Right ventricle myocardium inferior (tissue), 1 donor: ENCODE results near the gene MPRIP. TPM values are rescaled to one million over a fixed set of nuclear protein-coding genes. Genes with fewer than 3 reads are reported as not detected.

Experiments
- ATAC-seq: fragments of 200-7000 bp; cut with Tn5 transposase; one replicate; pipeline ENCODE4 v1.9.1; 2020; ENCODE audit warnings: mild to moderate bottlenecking, moderate library complexity
- DNase-seq: peaks from one replicate; pipeline ENCODE4 v3.0.0; 2021; ENCODE audit errors: missing footprints
- intact Hi-C: fragments of 100-400 bp; cut with DNase I; formaldehyde crosslinking; loops from one replicate; pipeline ENCODE4 v1.11.0; 2022
- total RNA-seq: library from RNA; stranded (reverse); fragmentation: NEBNext Ultra II Directional; extraction: Animal tissue kit (Norgen Biotek cat#: 25700); gene quantifications from one replicate; pipeline ENCODE4 v1.2.1, GENCODE V29; 2021
- donor health status: DM: no; HTN: yes; CAD: no; lungs with severe emphysema.

Gene MPRIP
- total RNA-seq, 1 donor from 2014 or later = 312 TPM

DNA sequence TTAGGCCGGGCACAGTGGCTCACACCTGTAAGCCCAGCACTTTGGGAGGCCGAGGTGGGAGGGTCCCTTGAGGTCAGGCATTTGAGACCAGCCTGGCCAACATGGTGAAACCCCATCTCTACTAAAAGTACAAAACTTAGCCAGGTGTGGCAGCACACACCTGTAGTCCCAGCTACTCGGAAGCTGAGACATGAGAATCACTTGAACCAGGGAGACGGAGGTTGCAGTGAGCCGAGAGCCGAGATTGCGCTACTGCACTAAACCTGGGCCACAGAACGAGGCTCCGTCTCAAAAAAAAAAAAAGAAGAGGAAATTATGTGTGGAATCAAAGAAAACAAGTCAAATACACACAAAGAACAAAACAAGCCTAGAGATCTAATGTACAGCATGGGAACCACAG, 16.1 kb upstream of the MPRIP start:
- no peak for ATAC-seq
- DNase-seq = no peak
- intact Hi-C loops = no loop called here

DNA sequence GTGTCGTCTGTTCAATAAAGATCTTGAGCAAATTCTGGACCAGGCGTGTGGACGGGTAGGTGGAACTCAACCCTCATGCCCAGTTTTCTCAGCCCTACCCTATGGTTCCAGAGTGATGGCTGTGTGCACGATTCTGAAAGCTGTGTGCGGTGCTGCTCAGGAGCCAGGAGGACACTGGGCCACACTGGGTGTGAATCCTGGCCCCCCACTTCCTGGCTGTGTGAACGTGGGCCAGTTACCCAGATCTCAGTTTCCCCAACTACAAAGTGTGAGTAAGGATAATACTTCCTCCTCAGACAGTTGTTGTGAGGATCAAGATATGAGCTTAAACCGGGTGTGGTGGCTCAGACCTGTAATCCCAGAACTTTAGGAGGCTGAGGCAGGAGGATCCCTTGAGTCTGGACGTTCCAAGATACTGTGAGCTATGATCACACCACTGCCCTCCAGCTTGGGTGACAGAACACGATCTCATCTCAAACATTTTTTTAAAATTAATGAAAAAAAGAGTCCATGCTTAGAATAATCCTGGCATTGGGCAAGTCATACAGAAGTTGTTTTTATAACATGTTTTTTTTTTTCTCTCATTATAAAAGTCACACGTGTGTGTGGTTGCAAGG, 14.7 kb upstream of the MPRIP start:
- intact Hi-C loops = no loop called here
- DNase-seq = no peak
- no peak for ATAC-seq

DNA sequence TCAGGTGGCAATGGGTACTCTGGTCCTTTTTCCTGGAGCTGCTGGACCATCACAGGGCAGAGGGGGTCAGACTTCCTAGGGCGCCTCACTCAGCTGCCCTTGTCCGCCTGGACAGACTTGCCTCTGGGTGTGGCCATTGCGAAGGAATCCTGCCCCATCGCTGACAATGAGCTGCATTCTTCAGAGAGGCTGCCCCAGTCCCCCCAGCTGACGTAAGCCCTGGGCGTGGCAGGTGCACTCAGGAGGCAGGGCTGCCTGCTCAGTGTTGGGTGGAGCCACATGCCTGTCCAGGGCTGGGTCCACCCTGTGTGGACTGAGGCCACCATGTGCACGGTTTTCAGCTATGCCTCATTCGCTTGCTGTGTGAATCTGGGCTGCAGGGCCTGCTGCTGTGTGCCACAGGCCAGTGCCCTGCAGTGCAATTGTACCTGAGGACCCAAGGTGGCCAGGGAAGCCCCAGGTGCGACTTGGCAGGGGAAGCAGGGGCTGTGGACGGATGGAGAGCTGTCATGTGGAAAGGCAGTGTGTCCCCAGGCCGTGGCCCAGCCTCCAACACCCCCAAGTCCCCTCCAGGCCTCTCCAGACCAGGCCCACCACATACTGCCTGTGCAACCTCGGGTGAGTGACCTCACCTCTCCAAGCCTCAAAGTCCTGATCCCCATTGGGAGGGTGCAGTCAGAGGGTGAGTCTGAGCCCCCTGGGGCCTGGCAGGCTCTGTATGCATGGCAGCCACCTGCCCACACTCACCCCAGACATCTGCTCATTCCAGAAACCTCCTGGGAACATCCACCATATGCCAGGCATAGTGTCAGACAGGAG, 14.0 kb upstream of the MPRIP start:
- ATAC-seq (peak; percentile 69), DNase-seq (peak; percentile 76)
- intact Hi-C loops = no loop called here

DNA sequence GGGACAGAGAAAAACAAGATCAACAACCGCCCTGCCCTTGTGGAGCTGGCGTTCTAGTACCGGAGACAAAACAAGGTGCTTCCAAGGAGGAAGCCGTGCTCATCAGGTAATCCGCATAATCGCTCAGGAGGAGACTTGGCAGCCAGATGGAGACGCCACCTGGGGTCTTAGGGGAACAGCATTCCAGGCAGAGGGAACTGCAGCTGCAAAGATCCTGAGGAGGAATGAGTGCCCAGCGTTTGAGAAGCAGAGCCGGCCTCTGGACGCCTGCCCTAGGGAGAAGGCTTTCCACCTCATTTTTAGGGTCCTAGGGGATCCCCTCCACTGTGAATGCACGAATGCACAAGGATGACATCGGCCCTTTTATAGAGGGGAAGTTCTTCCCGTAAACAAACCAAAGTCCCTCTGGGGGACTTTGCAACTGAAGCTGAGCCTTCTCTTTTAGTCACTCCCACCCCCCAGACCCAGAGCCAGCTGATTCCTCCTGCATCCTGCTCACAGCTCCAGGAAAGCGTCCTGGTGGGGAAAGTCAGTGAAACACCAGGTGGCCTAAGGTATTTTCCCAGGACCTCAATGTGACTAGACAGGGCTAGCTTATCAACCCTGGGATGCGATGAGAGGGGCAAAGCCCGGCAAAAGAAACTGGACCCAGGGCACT, 13.2 kb upstream of the MPRIP start:
- DNase-seq = no peak

DNA sequence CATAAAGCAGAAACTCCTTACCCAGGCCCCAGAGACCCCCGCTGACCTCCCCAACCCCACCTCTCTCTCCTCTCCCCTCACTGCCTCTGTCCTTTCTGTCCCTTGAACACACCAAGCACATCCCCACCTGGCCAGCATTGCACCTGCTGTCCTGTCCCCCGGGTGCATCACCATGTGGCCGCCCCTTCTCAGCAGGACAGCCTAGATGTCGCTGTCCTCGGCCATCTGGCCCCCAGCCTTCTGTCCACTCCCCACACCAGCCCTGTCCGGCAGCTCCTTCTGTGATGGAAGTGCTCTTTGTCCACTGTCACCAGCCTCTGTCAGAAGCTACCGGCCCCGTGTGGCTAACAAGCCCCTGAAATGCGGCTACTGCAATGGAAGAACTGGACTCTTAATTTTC, 12.3 kb upstream of the MPRIP start:
- DNase-seq = no peak
- intact Hi-C loops = loop anchor here (1.0 kb wide), 1 partner anchor 8 kb away; no protein-coding TSS in a partner anchor
- no peak for ATAC-seq

More for the DNA sequence above, 13.2 kb upstream of the MPRIP start:
- intact Hi-C loops = no loop called here
- ATAC-seq = no peak

DNA sequence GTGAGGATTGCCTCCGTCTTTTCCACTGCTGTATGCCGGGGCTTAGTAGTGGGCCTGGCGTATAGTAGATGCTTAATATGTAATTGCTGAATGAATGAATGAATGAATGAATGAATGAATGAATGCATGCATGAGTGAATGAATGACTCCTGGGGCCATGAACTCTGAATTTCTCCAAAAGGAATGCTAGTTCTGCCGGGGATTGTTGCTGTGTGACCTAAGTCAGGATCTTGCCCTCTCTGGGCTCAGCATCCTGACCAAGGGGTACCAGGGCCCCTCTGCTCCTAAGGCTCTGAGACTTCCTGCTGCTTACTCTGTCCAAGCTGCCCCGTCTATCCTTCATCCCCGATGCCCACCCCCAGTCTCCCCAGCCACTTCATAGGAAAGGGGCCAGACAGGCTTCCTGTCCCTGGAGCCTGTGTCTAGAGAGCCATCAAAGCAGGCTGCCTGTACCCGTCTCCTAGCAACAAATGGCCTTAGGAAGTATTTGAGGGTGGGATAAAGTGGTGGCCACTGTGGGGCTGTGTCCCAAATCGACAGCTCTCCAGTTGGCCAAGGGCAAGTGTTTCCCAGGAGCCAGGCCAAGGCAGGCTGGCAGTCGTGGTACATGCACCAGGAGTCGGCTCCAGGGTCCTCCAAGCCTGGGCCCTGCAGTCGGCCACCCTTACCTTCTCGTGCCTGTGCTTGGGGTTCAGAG, 11.6 kb upstream of the MPRIP start:
- DNase-seq (no peak), ATAC-seq (no peak)
- intact Hi-C loops = loop anchor here (1.0 kb wide), 1 partner anchor 8 kb away; no protein-coding TSS in a partner anchor

DNA sequence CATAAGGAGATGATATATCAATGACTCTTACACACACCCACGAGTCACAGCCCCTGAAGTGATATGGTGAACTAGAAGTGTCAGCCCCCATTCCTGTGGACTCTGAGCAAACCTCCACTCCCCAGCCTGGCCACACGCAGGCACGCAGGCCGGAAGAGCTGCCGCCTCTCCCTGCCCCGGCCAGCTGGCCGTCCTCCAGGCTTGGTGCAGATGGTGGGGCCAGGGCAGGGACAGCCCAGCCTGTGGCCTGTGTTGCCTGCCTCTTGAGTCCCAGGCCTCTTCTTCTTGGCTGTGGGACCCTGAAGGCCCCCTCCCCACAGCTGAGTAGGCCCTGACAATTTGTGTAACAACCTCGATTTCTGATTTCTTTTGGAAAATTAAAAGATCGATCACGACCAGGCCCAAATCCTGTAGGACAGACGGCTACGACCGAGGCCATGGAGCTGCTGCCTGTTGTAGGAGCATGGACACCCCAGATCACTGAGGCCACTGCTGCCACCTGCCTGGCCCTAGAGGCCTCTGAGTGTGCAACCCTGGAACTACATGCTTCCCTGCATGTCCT, 10.0 kb upstream of the MPRIP start:
- intact Hi-C loops = no loop called here

DNA sequence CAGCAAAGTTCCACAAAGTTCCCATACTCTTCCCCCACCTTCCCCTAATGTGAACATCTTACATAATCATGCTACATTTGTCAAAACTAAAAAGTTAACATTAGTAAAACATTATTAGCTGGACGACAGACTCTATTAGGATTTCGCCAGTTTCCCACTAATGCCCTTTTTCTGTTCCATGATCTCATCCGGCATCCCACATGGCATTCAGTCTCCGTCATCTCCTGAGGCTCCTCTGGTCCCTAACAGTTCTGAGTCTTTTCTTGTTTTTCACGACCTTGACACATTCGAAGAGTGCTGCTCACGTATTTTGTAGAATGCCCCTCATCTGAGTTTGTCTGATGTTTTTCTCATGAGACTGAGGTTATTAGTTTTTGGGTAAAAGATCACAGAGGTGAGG, 8.8 kb upstream of the MPRIP start:
- intact Hi-C loops = no loop called here
- ATAC-seq (no peak), DNase-seq (no peak)

More for the DNA sequence above, 10.0 kb upstream of the MPRIP start:
- DNase-seq = peak; percentile 82
- peak; percentile 74 for ATAC-seq

DNA sequence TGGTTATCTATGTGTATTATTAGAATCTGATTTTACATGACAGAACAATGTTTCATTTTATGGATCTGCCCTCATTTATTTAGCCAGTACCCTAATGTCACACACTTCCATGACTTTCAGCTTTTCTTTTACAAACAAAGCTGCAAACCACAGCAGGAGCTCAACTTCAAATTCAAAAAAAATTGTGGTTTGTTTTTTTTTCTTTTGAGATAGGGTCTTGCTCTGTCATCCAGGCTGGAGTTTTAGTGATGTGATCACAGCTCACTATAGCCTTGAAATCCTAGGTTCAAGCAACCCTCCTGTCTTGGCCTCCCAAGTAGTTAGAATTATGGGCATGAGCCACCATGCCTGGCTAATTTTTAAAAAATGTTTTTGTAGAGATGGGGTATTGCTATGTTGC, 8.2 kb upstream of the MPRIP start:
- intact Hi-C loops = no loop called here
- ATAC-seq (no peak), DNase-seq (no peak)

DNA sequence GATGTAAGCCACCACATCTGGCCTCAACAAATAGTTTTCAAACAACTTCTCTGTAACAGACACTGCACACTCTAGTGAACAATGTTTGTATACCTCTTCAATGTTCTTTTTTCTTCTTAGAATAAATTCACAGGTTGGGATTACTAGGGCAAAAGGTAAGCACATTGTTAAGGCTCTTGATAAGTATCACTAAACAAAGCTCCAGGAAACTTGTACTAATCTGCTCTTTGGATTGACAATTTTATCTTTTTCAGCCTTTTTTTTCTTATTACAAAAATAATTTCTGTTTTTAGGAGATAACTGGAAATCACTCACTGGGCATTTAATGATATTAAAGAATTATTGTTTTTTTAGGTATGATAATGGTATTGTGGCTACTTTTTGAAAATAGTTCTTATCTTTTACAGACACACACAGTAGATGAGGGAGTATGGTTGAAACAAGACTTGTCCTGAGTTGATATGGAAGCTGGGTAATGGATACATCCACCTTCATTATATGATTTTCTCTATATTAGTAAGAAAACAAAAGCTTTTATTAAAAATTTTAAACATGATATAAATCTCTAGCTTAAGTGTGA, 7.7 kb upstream of the MPRIP start:
- ATAC-seq (no peak), DNase-seq (no peak)
- intact Hi-C loops = no loop called here

DNA sequence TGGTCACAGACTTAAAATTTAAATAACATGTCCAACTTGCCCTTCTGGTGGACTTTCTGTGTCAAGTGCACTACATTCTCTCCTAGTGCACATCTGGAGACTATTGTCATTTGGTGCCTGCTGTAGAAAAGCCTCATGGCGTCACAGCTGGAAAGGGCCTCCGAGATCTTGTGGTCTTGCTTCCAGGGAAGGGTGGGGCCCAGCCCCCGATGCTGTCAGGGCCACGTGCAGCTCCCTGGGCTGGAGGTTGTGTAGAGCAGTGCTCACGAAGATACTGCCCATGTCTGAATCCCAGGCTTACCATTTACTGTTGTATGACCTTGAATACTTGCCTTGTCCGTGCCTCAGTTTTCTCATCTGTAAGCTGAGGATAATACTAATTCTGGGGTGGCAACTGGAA, 6.8 kb upstream of the MPRIP start:
- DNase-seq = no peak
- intact Hi-C loops = no loop called here
- ATAC-seq = no peak

DNA sequence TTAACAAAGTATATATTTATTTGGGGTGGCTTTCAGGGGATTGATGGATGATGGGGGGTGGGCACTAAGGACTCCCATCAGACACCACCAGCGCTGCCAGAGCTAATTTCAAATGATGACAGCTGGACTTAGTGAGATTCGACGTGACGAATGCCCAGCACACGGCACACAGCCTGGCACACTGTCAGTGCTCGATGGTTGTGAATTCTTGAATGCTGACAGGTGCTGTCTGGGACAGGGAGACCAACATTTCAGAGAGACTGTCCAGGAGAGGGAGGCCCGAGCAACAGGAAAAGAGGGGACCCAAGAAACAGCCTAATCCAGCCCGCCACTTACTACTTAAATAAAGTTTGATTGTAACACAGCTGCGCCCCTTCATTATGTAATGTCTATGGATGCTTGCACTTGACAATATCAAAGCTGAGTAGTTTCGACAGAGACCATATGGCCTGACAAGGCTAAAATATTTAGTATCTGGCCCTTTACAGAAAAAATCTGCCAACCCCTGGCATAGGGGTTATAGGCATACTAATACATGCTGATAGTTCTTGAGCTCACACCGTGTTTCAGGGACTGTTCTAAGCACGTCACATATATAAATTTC, 6.2 kb upstream of the MPRIP start:
- ATAC-seq (no peak), DNase-seq (no peak)
- intact Hi-C loops = no loop called here

DNA sequence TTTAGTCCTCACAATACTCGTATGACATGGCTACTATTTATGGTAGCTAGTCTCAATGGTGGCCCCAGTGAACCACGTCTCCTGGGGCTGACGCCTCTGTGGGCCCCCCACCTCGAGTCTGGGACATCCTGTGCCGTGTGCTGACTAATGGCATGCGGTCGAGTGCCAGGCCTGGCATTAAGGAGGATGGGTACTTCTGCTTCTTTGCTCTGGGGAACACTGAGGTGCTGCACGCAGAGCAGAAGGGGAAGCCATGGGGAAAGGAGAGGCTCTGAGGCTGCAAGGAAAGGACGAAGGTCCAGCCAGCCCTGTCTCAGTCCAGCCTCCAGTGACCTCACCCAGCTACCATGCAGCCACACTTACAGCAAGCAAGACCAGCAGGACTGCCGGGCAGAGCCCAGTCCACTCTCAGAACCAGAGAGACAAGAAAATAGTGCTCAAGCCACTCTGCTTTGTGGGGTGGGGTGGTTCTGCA, 5.7 kb upstream of the MPRIP start:
- no peak for DNase-seq
- intact Hi-C loops = no loop called here

DNA sequence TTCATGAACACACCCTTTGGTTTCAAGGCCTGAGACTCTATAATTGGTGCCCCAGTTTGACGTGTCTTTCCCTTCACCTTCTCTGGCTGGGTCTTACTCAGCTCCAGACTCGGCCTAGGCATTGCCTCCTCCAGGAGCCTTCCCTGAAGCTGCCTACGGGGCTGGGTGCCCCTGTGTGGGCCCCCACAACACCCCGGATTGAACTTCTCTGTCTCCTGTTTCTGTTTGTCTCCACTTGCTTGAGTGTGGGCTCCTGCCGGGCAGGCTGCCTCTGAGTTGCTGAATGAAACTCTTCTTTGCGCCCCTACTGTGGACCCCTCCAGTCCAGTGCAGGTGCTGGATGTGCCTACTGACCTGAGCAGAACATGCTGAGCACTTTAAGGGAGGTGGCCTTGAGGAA, 2.3 kb upstream of the MPRIP start:
- DNase-seq = no peak
- intact Hi-C loops = loop anchor here (5.0 kb wide), 1 partner anchor 82 kb away; no protein-coding TSS in a partner anchor

More for the DNA sequence above, 5.7 kb upstream of the MPRIP start:
- ATAC-seq = peak; percentile 66

DNA sequence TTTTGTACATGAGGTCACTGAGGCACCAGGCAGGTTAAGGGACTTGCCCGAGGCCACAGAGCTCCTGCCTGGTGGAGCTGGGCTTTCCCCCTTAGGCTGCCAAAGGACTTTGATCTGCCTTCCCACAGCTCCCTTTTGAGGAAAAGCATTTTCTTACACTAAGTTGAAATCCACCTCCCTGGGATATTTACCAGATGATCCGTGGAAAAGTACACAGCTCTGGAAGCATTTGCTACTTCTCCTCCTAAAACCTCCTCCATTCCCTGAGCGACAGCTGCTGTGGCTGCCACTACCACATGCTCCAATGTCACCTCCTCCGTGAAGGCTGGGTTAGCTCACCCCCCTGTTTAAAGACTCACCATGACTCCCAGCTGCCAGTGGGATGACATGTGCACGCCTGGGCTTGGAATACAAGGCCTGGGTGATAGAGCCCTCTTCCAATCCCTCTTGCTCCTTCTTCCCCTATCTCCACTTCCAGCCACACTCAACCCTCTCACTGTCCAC, 1.2 kb upstream of the MPRIP start:
- DNase-seq = no peak
- intact Hi-C loops = loop anchor here (5.0 kb wide), 1 partner anchor 81 kb away; no protein-coding TSS in a partner anchor
- peak; percentile 26 for ATAC-seq

More for the DNA sequence above, 2.3 kb upstream of the MPRIP start:
- ATAC-seq = no peak

DNA sequence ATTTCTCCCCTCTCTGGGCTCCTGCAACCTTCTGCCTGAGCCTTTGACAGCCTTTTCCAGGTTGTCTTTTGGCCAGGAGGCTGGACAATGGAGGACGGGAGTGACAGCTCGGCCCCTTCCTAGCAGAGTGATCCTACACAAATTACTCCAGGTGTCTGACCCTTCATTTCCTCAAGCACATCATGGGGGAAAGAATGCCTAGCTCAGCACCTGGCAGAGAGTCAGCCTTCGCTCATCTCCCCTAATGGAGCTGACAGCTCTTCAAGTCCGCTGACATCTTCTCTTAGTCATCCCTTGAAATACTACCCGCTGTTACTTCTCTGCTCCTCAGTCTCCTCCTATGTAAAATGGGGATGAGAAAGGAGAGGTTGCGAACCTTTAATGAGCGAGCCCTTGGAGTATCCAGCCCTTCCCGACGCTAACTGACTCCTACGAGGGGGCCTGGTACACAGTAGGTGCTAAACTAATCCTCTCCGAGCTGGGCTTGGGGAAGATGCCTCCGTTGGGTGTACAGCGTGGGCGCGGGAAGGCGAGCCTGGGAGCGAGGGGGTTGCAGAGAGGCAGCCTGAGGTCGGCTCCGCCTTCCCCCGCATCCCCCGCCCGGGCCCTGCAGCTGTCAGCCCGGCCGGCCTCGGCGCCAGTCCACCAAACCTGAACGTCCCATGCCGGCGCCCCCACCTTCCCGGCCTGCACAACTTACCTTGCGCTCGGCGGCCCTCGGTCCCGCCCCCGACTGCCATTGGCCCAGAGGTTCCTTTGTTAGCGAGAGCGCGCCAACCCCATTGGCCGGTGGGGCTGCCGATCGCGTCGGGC, 480 bp upstream of the MPRIP start:
- intact Hi-C loops = loop anchor here (2.0 to 5.0 kb wide), 2 partner anchors 33 to 81 kb away; no protein-coding TSS in a partner anchor
- peak; percentile 97 for ATAC-seq
- peak; percentile 100 for DNase-seq
